Right hindlimb (tissue), 1 donor: ENCODE data around the gene PCDHGB7.
"Not testable (repeated sequence)": the region's sequence is repeated elsewhere in the genome, so short reads cannot be mapped to it uniquely, and the experiment has no call there.

Source experiments
- DNase-seq: peaks from one replicate; pipeline ENCODE4 v3.0.0-alpha.2; 2018

The PCDHGB7 gene

GRCh38 chr5:141417494-141418172, at the start of gene PCDHGB7:
Gene PCDHGB7, plus strand, starts transcription at chr5:141417677. Its CDS starts 183 bp downstream, at chr5:141417860.
- peak; percentile 76 for DNase-seq

- DNase-seq: no peak
Measured at GRCh38 chr5:141369994-141370848, 47.3 kb upstream of the PCDHGB7 start, which contains the start of gene PCDHGB3. Gene PCDHGB3, plus strand, starts transcription at chr5:141370242. Its CDS starts 153 bp downstream, at chr5:141370395.

GRCh38 chr5:141371572-141372475, 45.7 kb upstream of the PCDHGB7 start:
- no peak for DNase-seq

GRCh38 chr5:141373673-141374317, 43.7 kb upstream of the PCDHGB7 start, which contains the start of gene PCDHGA6:
Gene PCDHGA6, plus strand, starts transcription at chr5:141373891. Its CDS starts 193 bp downstream, at chr5:141374084.
- DNase-seq: no peak

- DNase-seq: no peak
Measured at GRCh38 chr5:141374627-141375026, 42.9 kb upstream of the PCDHGB7 start.

GRCh38 chr5:141375444-141376155, 41.9 kb upstream of the PCDHGB7 start:
- not testable (repeated sequence) for DNase-seq

- no peak for DNase-seq
Measured at GRCh38 chr5:141382469-141383294, 34.8 kb upstream of the PCDHGB7 start, which contains the start of gene PCDHGA7. Gene PCDHGA7, plus strand, starts transcription at chr5:141382742. Its CDS starts 158 bp downstream, at chr5:141382900.

GRCh38 chr5:141383345-141383744, 34.1 kb upstream of the PCDHGB7 start:
- no peak for DNase-seq

- DNase-seq: no peak
Measured at GRCh38 chr5:141384471-141385267, 32.8 kb upstream of the PCDHGB7 start.

- not testable (repeated sequence) for DNase-seq
Measured at GRCh38 chr5:141387557-141388311, 29.7 kb upstream of the PCDHGB7 start, which contains the start of gene PCDHGB4. Gene PCDHGB4, plus strand, starts transcription at chr5:141387698. Its CDS starts 187 bp downstream, at chr5:141387885.

- DNase-seq: no peak
Measured at GRCh38 chr5:141388661-141389060, 28.8 kb upstream of the PCDHGB7 start.

GRCh38 chr5:141389153-141390042, 28.1 kb upstream of the PCDHGB7 start:
- DNase-seq: no peak

- no peak for DNase-seq
Measured at GRCh38 chr5:141392429-141393198, 24.9 kb upstream of the PCDHGB7 start, which contains the start of gene PCDHGA8. Gene PCDHGA8, plus strand, starts transcription at chr5:141392633. Its CDS starts 181 bp downstream, at chr5:141392814.

- no peak for DNase-seq
Measured at GRCh38 chr5:141393267-141393666, 24.2 kb upstream of the PCDHGB7 start.

- DNase-seq: not testable (repeated sequence)
Measured at GRCh38 chr5:141394401-141395187, 22.9 kb upstream of the PCDHGB7 start.
